IMR-90 (cell line): Measurements from ENCODE around the gene VPS50. TPM values are rescaled to one million over a fixed set of nuclear protein-coding genes. Genes with fewer than 3 reads are reported as not detected.

Experiments
- ATAC-seq: fragments of 200-7000 bp; cut with Tn5 transposase; 2 replicates; pipeline ENCODE4 v1.9.1; 2020; ENCODE audit warnings: low read depth, mild to moderate bottlenecking, moderate library complexity
- BruUV-seq: library from RNA; stranded (reverse); fragments of 400-500 nt; replicated peaks from 2 replicates; lab custom pipeline; 2021; lab: Mats Ljungman, UMichigan
- CTCF ChIA-PET: fragments of 300-600 bp; formaldehyde crosslinking; extraction: SDS; loops from one replicate; lab custom pipeline; 2021; ENCODE audit warnings: antibody characterized with exemption; lab: Yijun Ruan, JAX
- POLR2A ChIA-PET: fragments of 300-600 bp; sonication (Branson Sonifier 250); formaldehyde crosslinking; loops from one replicate; lab custom pipeline; 2022; ENCODE audit warnings: antibody characterized with exemption; ENCODE audit not compliant: unreplicated experiment; lab: Charles Lee
- DNase-seq: peaks from one replicate; pipeline ENCODE4 v3.0.0; 2013
- H2AFZ ChIP-seq: replicated peaks from 2 replicates; pipeline ENCODE3; 2013; ENCODE audit warnings: low read length, mild to moderate bottlenecking; ENCODE audit not compliant: poor library complexity
- H2AK5ac ChIP-seq: 2 replicates; pipeline ENCODE4 v1.6.1; 2013; ENCODE audit warnings: low read depth, low read length, inconsistent platforms
- H2AK9ac ChIP-seq: replicated peaks from 2 replicates; pipeline ENCODE3; 2013; ENCODE audit warnings: mild to moderate bottlenecking, low read depth, low read length, moderate library complexity; ENCODE audit not compliant: poor library complexity
- H2BK120ac ChIP-seq: 2 replicates; pipeline ENCODE4 v1.6.1; 2013; ENCODE audit warnings: low read depth, low read length, inconsistent platforms
- H2BK15ac ChIP-seq: 3 replicates; pipeline ENCODE4 v1.6.1; 2013; ENCODE audit warnings: low read depth, low read length, inconsistent platforms
- H2BK20ac ChIP-seq: 2 replicates; pipeline ENCODE4 v1.6.1; 2013; ENCODE audit warnings: low read depth, mild to moderate bottlenecking, inconsistent platforms, low read length, moderate library complexity
- H2BK5ac ChIP-seq: 2 replicates; pipeline ENCODE4 v1.6.1; 2013; ENCODE audit warnings: mild to moderate bottlenecking, low read depth, low read length, inconsistent platforms; ENCODE audit not compliant: poor library complexity, severe bottlenecking
- H3K14ac ChIP-seq: replicated peaks from 2 replicates; pipeline ENCODE4 v1.6.1; 2013; ENCODE audit warnings: low read depth, low read length, inconsistent platforms
- H3K18ac ChIP-seq: 2 replicates; pipeline ENCODE4 v1.6.1; 2013; ENCODE audit warnings: low read depth, low read length, control low read depth
- H3K23ac ChIP-seq: 2 replicates; pipeline ENCODE4 v1.6.1; 2013; ENCODE audit warnings: low read depth, low read length, inconsistent platforms
- H3K27ac ChIP-seq: 2 replicates; pipeline ENCODE4 v1.5.1; 2013; ENCODE audit warnings: mild to moderate bottlenecking, control low read depth, low read length; ENCODE audit not compliant: insufficient read depth
- H3K27me3 ChIP-seq: 2 replicates; pipeline ENCODE4 v1.6.1; 2013; ENCODE audit warnings: low read length; ENCODE audit not compliant: control insufficient read depth, insufficient read depth
- H3K36me3 ChIP-seq: 2 replicates; pipeline ENCODE4 v1.6.1; 2013; ENCODE audit warnings: low read length, mixed read lengths; ENCODE audit not compliant: control insufficient read depth, insufficient read depth
- H3K4ac ChIP-seq: 2 replicates; pipeline ENCODE4 v1.6.1; 2013; ENCODE audit warnings: low read depth, low read length, inconsistent platforms
- H3K4me1 ChIP-seq: 2 replicates; pipeline ENCODE4 v1.6.1; 2013; ENCODE audit warnings: low read length, mixed read lengths; ENCODE audit not compliant: control insufficient read depth, insufficient read depth
- H3K4me2 ChIP-seq: 2 replicates; pipeline ENCODE4 v1.6.1; 2013; ENCODE audit warnings: low read depth, mild to moderate bottlenecking, control low read depth, low read length, moderate library complexity
- H3K4me3 ChIP-seq: 2 replicates; pipeline ENCODE4 v1.5.1; 2013; ENCODE audit warnings: low read depth, mild to moderate bottlenecking, control low read depth, low read length, moderate library complexity; ENCODE audit not compliant: insufficient read depth
- H3K56ac ChIP-seq: 2 replicates; pipeline ENCODE4 v1.6.1; 2013; ENCODE audit warnings: low read length, inconsistent platforms; ENCODE audit not compliant: insufficient read depth; ENCODE audit errors: extremely low read depth
- H3K79me1 ChIP-seq, 2 experiments: 2 replicates each; pipeline ENCODE4 v1.6.1; 2013; ENCODE audit warnings: low read length in 2 of 2, inconsistent platforms in 1 of 2, low read depth in 1 of 2
- H3K9ac ChIP-seq: 2 replicates; pipeline ENCODE4 v1.6.1; 2013; ENCODE audit warnings: low read depth, low read length, control low read depth
- H3K9me1 ChIP-seq: 2 replicates; pipeline ENCODE4 v1.6.1; 2013; ENCODE audit warnings: low read length, inconsistent platforms; ENCODE audit not compliant: insufficient read depth
- H3K9me3 ChIP-seq: 2 replicates; pipeline ENCODE4 v1.6.1; 2013; ENCODE audit warnings: low read length; ENCODE audit not compliant: control insufficient read depth, insufficient read depth
- H4K20me1 ChIP-seq: 2 replicates; pipeline ENCODE4 v1.6.1; 2013; ENCODE audit warnings: low read length, inconsistent platforms; ENCODE audit not compliant: insufficient read depth
- H4K5ac ChIP-seq: 2 replicates; pipeline ENCODE4 v1.6.1; 2013; ENCODE audit warnings: mild to moderate bottlenecking, low read depth, low read length, control low read depth
- H4K8ac ChIP-seq, 2 experiments: 2 replicates each; pipeline ENCODE4 v1.6.1; 2013; ENCODE audit warnings: low read depth in 2 of 2, low read length in 2 of 2, control low read depth in 1 of 2, inconsistent platforms in 1 of 2
- H4K91ac ChIP-seq: 2 replicates; pipeline ENCODE4 v1.6.1; 2013; ENCODE audit warnings: low read depth, low read length, inconsistent platforms; ENCODE audit not compliant: insufficient read depth
- CEBPB ChIP-seq: IDR thresholded peaks from 2 replicates; pipeline ENCODE4 v1.6.1; 2012; ENCODE audit warnings: low read depth, low read length, improper control_type of control experiment
- ELK1 ChIP-seq: fragments of 150-350 bp; IDR thresholded peaks from 2 replicates; pipeline ENCODE4 v1.6.1; 2016; ENCODE audit warnings: low read depth, mild to moderate bottlenecking, low read length, moderate library complexity, borderline replicate concordance
- WGBS, 2 experiments: methylation state at CpG; one replicate each; pipeline versions ENCODE4 v1.1.5 to v1.1.7; 2013; ENCODE audit warnings: missing lambda C conversion rate in 2 of 2; ENCODE audit not compliant: insufficient read length in 1 of 2; ENCODE audit errors: extremely low coverage in 2 of 2; 5-methylcytosine and 5-hydroxymethylcytosine counted together
- dilution Hi-C: fragments of 300-500 bp; cut with HindIII; formaldehyde crosslinking; loops from one replicate; pipeline ENCODE4 v1.14.3; 2018; ENCODE audit warnings: low sequenced_read_pairs; ENCODE audit not compliant: unreplicated experiment
- in situ Hi-C: fragments of 300-500 bp; cut with MboI; formaldehyde crosslinking; loops from 3 replicates; pipeline ENCODE4 v1.14.3; 2019; ENCODE audit warnings: low sequenced_read_pairs, inconsistent platforms, mixed read lengths
- intact Hi-C: fragments of 100-400 bp; cut with micrococcal nuclease; formaldehyde crosslinking; loops from 2 replicates; pipeline ENCODE4 v1.10.0; 2022
- polyA plus RNA-seq, 3 experiments: library from polyadenylated mRNA; depleted of rRNA; stranded (reverse); fragments of >200 nt; gene quantifications; 2 replicates each; pipeline ENCODE4 v1.2.3, GENCODE V29; 2012; ENCODE audit warnings: low replicate concordance in 1 of 3
- total RNA-seq: library from RNA; depleted of rRNA; stranded (reverse); fragments of >200 nt; gene quantifications from 2 replicates; pipeline ENCODE4 v1.2.3, GENCODE V29; 2012

Gene VPS50
- total and polyA plus RNA-seq, 2 of the 4 experiments (the other 2 are of a cell fraction): 7.1 to 22.0 TPM

GRCh38 chr7:93298671-93299070 is 66.5 kb downstream of the VPS50 start:
- H2AFZ ChIP-seq: no peak overlapping the region
- TF ChIP-seq ELK1 (no peak), CEBPB (peak; percentile 56)
- H3K4me2 ChIP-seq: no peak overlapping the region
- POLR2A ChIA-PET: no interaction called here
- ATAC-seq (no peak; the same call in 1 of the 2 replicates), DNase-seq (peak; percentile 42)
- H2BK5ac ChIP-seq: no peak overlapping the region
- H3K27ac ChIP-seq: no peak overlapping the region
- H4K20me1 ChIP-seq: no peaks in the 10 kb centered on the region
- H4K8ac ChIP-seq: no peak overlapping the region
- no peak overlapping the region for H3K14ac ChIP-seq
- CTCF ChIA-PET: no interaction called here
- no peak overlapping the region for H3K9ac ChIP-seq
- H2AK9ac ChIP-seq: no peak overlapping the region
- H2BK120ac ChIP-seq: no peak overlapping the region
- H3K23ac ChIP-seq: no peak overlapping the region
- H3K56ac ChIP-seq: no peak overlapping the region
- no peak overlapping the region for H2BK15ac ChIP-seq
- peaks cover 5% of the 10 kb centered on the region; the same call in 1 of the 2 replicates for H3K4me1 ChIP-seq
- no peak overlapping the region for H4K91ac ChIP-seq
- WGBS, 2 experiments: 67% methylated on average over 1 of the region's 2 CpGs; no CpG with 5 or more reads in 1 of the 2 experiments
- no peak overlapping the region for H4K5ac ChIP-seq
- BruUV-seq: no TSS peak
- H3K9me3 ChIP-seq: no peaks in the 10 kb centered on the region
- dilution Hi-C loops (no loop called here), intact Hi-C loops (no loop called here), in situ Hi-C loops (no loop called here)
- no peaks in the 10 kb centered on the region for H3K27me3 ChIP-seq
- no peak overlapping the region for H3K18ac ChIP-seq
- no peak overlapping the region for H3K4ac ChIP-seq
- H3K36me3 ChIP-seq: no peaks in the 10 kb centered on the region
- H2BK20ac ChIP-seq: no peak overlapping the region
- H2AK5ac ChIP-seq: no peak overlapping the region
- H3K79me1 ChIP-seq: no peaks in the 10 kb centered on the region
- no peaks in the 10 kb centered on the region for H3K9me1 ChIP-seq
- H3K4me3 ChIP-seq: no peak overlapping the region
